SK-MEL-5 (cell line): Measurements from ENCODE around the gene CCSER2. TPM values are rescaled to one million over a fixed set of nuclear protein-coding genes. Genes with fewer than 3 reads are reported as not detected.
"Not testable (repeated sequence)": the region's sequence is repeated elsewhere in the genome, so short reads cannot be mapped to it uniquely, and the experiment has no call there.

Source experiments
- DNase-seq: peaks from one replicate; pipeline ENCODE4 v3.0.0-alpha.2; 2016; ENCODE audit warnings: low read depth, low spot score
- in situ Hi-C: cut with HindIII; loops from 2 replicates; pipeline ENCODE4 v1.10.0; 2016; ENCODE audit warnings: low sequenced_read_pairs, high pct_unique_total_duplicates, low pct_unique_long_range_greater_than_20kb
- polyA plus RNA-seq, 2 experiments: library from polyadenylated mRNA; depleted of rRNA; stranded (reverse); fragments of >200 nt; gene quantifications; 2 replicates each; pipeline ENCODE4 v1.2.3, GENCODE V29; 2015
- total RNA-seq: library from RNA; depleted of rRNA; stranded (reverse); fragments of >200 nt; shearing (Covaris generic); gene quantifications from 2 replicates; pipeline ENCODE4 v1.2.3, GENCODE V29; 2014; rRNA removed

Gene CCSER2
- total RNA-seq: 15.6 TPM in 2 replicates
- polyA plus RNA-seq (2015; cell fraction: cytosol; rRNA removed): 8.4 and 10.9 TPM in 2 replicates
- 6.4 and 10.0 TPM in 2 replicates for polyA plus RNA-seq (2015; cell fraction: nucleus; rRNA removed)

GRCh38 chr10:84328418-84329195 is at the start of gene CCSER2:
CCSER2 (plus strand) TSS chr10:84328589; CDS start chr10:84371053, 42,464 bp downstream.
- in situ Hi-C loops: no loop called here
- DNase-seq: peak; percentile 87

- in situ Hi-C loops: not testable (repeated sequence)
- peak; percentile 48 for DNase-seq
Observed at GRCh38 chr10:84279876-84280475, 48.4 kb upstream of the CCSER2 start.

GRCh38 chr10:84286695-84287094 is 41.7 kb upstream of the CCSER2 start:
- DNase-seq: no peak
- in situ Hi-C loops: no loop called here

GRCh38 chr10:84288151-84288550 is 40.2 kb upstream of the CCSER2 start:
- DNase-seq: no peak
- in situ Hi-C loops: no loop called here

GRCh38 chr10:84289521-84290200 is 38.7 kb upstream of the CCSER2 start:
- DNase-seq: no peak
- in situ Hi-C loops: no loop called here

- in situ Hi-C loops: no loop called here
- DNase-seq: no peak
Observed at GRCh38 chr10:84290235-84290634, 38.2 kb upstream of the CCSER2 start.

GRCh38 chr10:84291384-84291783 is 37.0 kb upstream of the CCSER2 start:
- DNase-seq: no peak
- in situ Hi-C loops: no loop called here

- no peak for DNase-seq
- in situ Hi-C loops: no loop called here
Observed at GRCh38 chr10:84292502-84292901, 35.9 kb upstream of the CCSER2 start.

- in situ Hi-C loops: no loop called here
- no peak for DNase-seq
Observed at GRCh38 chr10:84293171-84293570, 35.2 kb upstream of the CCSER2 start.

GRCh38 chr10:84293574-84294016 is 34.8 kb upstream of the CCSER2 start:
- no peak for DNase-seq
- in situ Hi-C loops: no loop called here

- no peak for DNase-seq
- in situ Hi-C loops: no loop called here
Observed at GRCh38 chr10:84294766-84295447, 33.5 kb upstream of the CCSER2 start.

GRCh38 chr10:84296091-84296981 is 32.1 kb upstream of the CCSER2 start:
- in situ Hi-C loops: no loop called here
- DNase-seq: no peak

- in situ Hi-C loops: no loop called here
- DNase-seq: no peak
Observed at GRCh38 chr10:84298057-84298456, 30.3 kb upstream of the CCSER2 start.

- in situ Hi-C loops: no loop called here
- no peak for DNase-seq
Observed at GRCh38 chr10:84302223-84302622, 26.2 kb upstream of the CCSER2 start.

GRCh38 chr10:84306751-84307384 is 21.5 kb upstream of the CCSER2 start:
- no peak for DNase-seq
- in situ Hi-C loops: no loop called here

GRCh38 chr10:84308021-84308420 is 20.4 kb upstream of the CCSER2 start:
- in situ Hi-C loops: no loop called here

More at GRCh38 chr10:84308021-84308420, 20.4 kb upstream of the CCSER2 start:
- DNase-seq: no peak
